IPS DF 6.9 (cell line): ENCODE results near the gene NBPF26.
"Not testable (repeated sequence)": the region's sequence is repeated elsewhere in the genome, so short reads cannot be mapped to it uniquely, and the experiment has no call there.

Experiments used
- DNase-seq: peaks from one replicate; pipeline ENCODE4 v3.0.0-alpha.2; 2013; ENCODE audit warnings: low read depth, low spot score
- H3K27ac ChIP-seq: one replicate; pipeline ENCODE4 v1.5.1; 2013; ENCODE audit warnings: low read length, control low read depth
- H3K27me3 ChIP-seq: 2 replicates; pipeline ENCODE4 v1.6.1; 2013; ENCODE audit warnings: mild to moderate bottlenecking, low read length; ENCODE audit not compliant: control insufficient read depth, insufficient read depth
- H3K36me3 ChIP-seq: 2 replicates; pipeline ENCODE4 v1.6.1; 2013; ENCODE audit warnings: low read length; ENCODE audit not compliant: control insufficient read depth, insufficient read depth
- H3K4me1 ChIP-seq: 2 replicates; pipeline ENCODE4 v1.6.1; 2013; ENCODE audit warnings: low read length; ENCODE audit not compliant: control insufficient read depth, insufficient read depth
- H3K4me3 ChIP-seq: 2 replicates; pipeline ENCODE4 v1.5.1; 2013; ENCODE audit warnings: mild to moderate bottlenecking, low read length
- H3K9me3 ChIP-seq: 2 replicates; pipeline ENCODE4 v1.6.1; 2013; ENCODE audit warnings: low read length, inconsistent platforms; ENCODE audit not compliant: control insufficient read depth, insufficient read depth
- WGBS: extraction: QIAGEN DNeasy Blood & Tissue Kit; methylation state at CpG from one replicate; pipeline ENCODE4 v1.1.7; 2013; ENCODE audit warnings: mixed read lengths, missing lambda C conversion rate; ENCODE audit not compliant: insufficient read length, insufficient coverage; 5-methylcytosine and 5-hydroxymethylcytosine counted together

NBPF26 gene

DNA sequence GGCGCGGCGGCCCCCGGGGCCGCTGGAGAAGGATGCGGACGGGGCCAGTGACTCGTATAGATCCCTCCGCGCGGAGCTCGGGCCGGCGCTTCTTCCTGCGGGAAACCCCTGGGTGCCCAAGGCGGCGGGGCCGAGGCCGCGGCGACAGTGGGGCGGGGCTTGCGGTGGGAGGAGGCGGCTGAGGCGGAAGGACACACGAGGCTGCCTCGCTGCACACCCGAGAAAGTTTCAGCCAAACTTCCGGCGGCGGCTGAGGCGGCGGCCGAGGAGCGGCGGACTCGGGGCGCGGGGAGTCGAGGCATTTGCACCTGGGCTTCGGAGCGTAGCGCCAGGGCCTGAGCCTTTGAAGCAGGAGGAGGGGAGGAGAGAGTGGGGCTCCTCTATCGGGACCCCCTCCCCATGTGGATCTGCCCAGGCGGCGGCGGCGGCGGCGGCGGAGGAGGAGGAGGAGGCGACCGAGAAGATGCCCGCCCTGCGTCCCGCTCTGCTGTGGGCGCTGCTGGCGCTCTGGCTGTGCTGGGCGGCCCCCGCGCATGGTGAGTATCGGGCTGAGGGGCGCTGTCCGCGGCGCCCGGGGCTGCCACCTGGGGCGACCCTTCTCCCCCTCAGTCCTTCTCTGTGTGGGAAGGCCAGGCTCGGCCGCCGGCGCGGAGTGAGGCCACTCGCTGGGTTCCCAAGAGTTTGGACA is at the start of gene NBPF26:
Gene NBPF26 (plus strand): TSS at position 231 of the 688 bp plus-strand sequence.
- no CpG with 5 or more reads among the region's 74 CpGs for WGBS
- H3K9me3 ChIP-seq, H3K4me1 ChIP-seq, H3K27me3 ChIP-seq, H3K27ac ChIP-seq, H3K36me3 ChIP-seq: not testable (repeated sequence)
- H3K4me3 ChIP-seq: peak within 1 kb of the TSS; percentile 62; the same call in 1 of the 2 replicates
- peak; percentile 2 for DNase-seq

DNA sequence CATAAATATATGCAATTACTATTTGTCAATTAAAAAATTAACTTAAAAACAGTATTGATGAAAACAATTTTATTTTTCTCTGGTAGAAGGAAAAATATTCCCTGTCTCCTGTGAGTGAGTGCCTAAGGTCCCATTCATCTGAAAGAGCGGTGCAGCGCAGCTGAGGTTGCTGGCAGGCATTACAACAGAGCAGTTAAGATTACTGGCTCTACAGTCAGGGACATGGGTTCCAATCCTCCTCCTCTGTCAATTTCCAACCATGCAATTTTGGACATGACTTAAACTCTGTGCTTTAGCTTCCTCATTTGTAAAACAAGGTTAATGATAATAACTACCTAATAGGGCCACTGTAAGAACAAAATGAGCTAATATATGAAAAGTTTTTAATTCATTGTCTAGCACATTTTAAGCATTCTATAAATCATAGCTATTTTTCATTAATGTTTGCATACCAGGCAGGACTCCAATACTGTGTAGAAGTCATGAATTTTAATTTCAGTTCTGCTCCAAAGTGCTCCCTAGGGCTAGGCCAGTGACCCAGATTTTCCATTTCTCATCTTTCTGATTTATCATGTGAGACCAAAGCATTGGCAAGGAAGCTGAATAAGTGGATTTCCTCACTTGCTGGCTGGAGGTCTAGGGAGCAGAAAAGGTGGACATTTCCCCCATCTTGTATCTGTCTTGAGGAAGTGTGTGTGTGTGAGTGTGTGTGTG is 43.5 kb upstream of the NBPF26 start:
- not testable (repeated sequence) for H3K9me3 ChIP-seq, DNase-seq, H3K4me3 ChIP-seq, H3K4me1 ChIP-seq, H3K27me3 ChIP-seq, H3K27ac ChIP-seq, H3K36me3 ChIP-seq
- WGBS: no CpG with 5 or more reads among the region's 2 CpGs

- not testable (repeated sequence) for H3K4me1 ChIP-seq, H3K4me3 ChIP-seq, H3K36me3 ChIP-seq, H3K27ac ChIP-seq, DNase-seq, H3K27me3 ChIP-seq, H3K9me3 ChIP-seq
- no CpG with 5 or more reads among the region's 2 CpGs for WGBS
Observed at GRCh38 chr1:120680938-120681337, 42.8 kb upstream of the NBPF26 start.

DNA sequence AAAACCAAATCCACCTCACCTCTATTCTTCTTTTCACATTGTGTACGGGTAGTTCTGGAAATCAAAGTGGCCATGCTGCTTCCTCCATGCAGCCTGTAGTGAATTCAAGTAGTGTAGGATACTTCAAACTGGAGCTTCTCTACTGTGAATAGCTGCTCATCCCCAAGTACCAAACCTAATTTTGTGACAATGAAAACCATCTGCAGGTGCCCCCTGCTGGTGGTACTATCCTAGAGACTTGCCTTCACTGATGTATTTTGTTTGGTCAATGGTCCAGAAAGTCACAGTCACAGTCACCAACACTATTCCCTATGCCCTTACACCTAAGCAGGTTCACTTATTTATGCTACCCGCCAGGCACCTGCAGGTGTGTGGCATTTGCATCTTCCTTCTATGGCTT is 39.3 kb upstream of the NBPF26 start:
- not testable (repeated sequence) for DNase-seq, H3K9me3 ChIP-seq, H3K36me3 ChIP-seq, H3K4me3 ChIP-seq, H3K4me1 ChIP-seq, H3K27ac ChIP-seq, H3K27me3 ChIP-seq
- no CpG with 5 or more reads among the region's 2 CpGs for WGBS

- H3K27me3 ChIP-seq, H3K36me3 ChIP-seq, H3K4me3 ChIP-seq, H3K4me1 ChIP-seq, H3K9me3 ChIP-seq, H3K27ac ChIP-seq, DNase-seq: not testable (repeated sequence)
- no CpG with 5 or more reads among the region's 2 CpGs for WGBS
Observed at GRCh38 chr1:120685622-120686021, 38.1 kb upstream of the NBPF26 start.

DNA sequence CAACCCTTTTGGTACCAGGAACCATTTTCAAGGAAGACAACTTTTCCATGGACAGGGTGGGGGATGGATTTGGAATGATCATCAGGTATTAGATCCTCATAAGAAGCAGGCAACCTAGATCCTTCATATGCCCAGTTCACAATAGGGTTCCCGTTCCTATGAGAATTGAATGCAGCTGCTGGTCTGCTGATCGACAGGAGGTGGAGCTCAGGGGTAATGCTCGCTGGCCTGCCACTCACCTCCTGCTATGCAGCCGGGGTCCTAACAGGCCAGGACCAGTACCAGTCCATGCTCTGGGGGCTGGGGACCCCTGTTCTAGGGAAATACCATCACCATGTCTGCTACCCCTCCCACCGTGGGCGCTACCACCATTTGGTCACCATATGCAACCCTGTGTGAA is 36.5 kb upstream of the NBPF26 start:
- WGBS: no CpG with 5 or more reads among the region's 6 CpGs

GRCh38 chr1:120700807-120701562 is 22.8 kb upstream of the NBPF26 start:
- H3K27me3 ChIP-seq, H3K4me3 ChIP-seq, H3K36me3 ChIP-seq, H3K27ac ChIP-seq, H3K9me3 ChIP-seq, H3K4me1 ChIP-seq, DNase-seq: not testable (repeated sequence)
- WGBS: no CpG with 5 or more reads among the region's 53 CpGs

More for the DNA sequence above, 36.5 kb upstream of the NBPF26 start:
- H3K27ac ChIP-seq, H3K9me3 ChIP-seq, H3K27me3 ChIP-seq, DNase-seq, H3K36me3 ChIP-seq, H3K4me1 ChIP-seq, H3K4me3 ChIP-seq: not testable (repeated sequence)

DNA sequence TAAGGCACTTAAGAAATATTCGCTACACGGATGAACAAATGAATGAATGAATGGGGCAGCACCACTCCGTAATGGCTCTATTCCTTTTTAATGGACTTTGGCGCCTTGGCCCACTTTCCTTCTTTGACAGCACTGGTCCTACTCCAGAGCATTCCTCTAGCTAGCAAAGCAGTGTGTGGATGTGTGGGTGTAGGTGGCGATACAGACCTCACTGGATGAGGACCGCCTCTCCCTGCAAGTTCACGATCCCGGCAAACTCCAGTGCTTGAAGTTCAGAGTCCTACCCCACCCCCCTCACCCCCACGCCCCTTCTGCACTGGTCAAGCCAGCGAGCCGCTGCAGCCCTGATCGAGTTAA is 409 bp upstream of the NBPF26 start:
- not testable (repeated sequence) for H3K27ac ChIP-seq, H3K4me3 ChIP-seq
- no CpG with 5 or more reads among the region's 12 CpGs for WGBS

DNA sequence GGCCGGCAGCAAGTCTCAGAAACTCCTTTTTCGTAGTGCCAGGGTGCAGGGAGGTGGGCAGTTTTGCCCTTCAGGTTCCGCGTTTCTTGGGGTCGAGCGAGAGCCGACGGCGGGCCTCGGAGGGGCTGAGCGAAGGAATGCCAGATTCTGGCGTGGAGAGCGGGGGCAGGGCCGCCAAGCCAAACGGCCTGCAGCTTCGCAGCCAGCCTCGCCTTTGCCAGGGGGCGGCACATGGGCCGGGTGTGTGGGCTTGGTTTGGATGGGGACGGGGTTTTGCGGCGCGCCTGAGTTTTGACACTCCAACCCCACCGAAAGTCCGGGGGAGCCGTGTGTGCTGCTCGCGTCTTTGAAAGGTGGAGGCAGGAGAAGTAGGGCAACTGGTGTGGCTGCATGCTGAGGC is 762 bp downstream of the NBPF26 start:
- not testable (repeated sequence) for H3K27ac ChIP-seq, H3K4me3 ChIP-seq, DNase-seq, H3K27me3 ChIP-seq, H3K36me3 ChIP-seq, H3K9me3 ChIP-seq, H3K4me1 ChIP-seq
- no CpG with 5 or more reads among the region's 28 CpGs for WGBS

More for the DNA sequence above, 409 bp upstream of the NBPF26 start:
- not testable (repeated sequence) for H3K27me3 ChIP-seq, H3K9me3 ChIP-seq, H3K36me3 ChIP-seq, DNase-seq, H3K4me1 ChIP-seq

- H3K4me1 ChIP-seq, H3K27me3 ChIP-seq, H3K9me3 ChIP-seq, H3K4me3 ChIP-seq, H3K36me3 ChIP-seq, H3K27ac ChIP-seq, DNase-seq: not testable (repeated sequence)
Observed at GRCh38 chr1:120728811-120729210, 5.1 kb downstream of the NBPF26 start.
